Uterus (tissue), 2 donors: ENCODE measurements around the gene MARCO.

Experiments used
- POLR2A ChIP-seq, 2 donors: fragments of 450-650 bp; IDR thresholded peaks; one replicate each; pipeline ENCODE4 v1.6.1; 2016; ENCODE audit warnings: antibody characterized with exemption in 2 of 2, mild to moderate bottlenecking in 1 of 2, moderate library complexity in 1 of 2
- TF ChIP-seq, protein P1 (sequence below), 4 experiments: fragments of 200-600 bp in 2 of 4; fragments of 450-650 bp in 2 of 4; sonication (generic) in 2 of 4; IDR thresholded peaks; one replicate each; pipeline ENCODE4 v1.5.1; 2016 to 2019; ENCODE audit warnings: antibody characterized with exemption in 4 of 4, mild to moderate bottlenecking in 2 of 4, moderate library complexity in 1 of 4

DNA sequence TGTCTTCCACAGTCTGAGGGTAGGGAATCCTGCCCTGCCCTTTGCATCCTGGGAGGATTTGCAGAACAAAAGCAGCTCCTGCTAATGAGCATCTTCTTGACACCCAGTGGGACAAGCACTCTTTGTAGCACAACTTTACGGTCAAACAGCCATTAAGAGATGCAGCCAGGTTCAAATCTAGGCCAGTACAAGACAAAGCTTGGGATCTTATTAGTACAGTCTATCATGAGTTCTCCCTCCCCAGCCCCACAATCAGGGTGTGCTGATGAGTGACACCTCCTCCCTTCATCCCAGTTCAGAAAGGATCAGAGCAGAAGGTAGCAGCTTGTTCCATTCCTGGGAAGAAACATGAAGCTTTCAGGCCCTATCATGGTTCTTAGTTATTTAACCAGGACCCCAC, 41.9 kb downstream of the MARCO start:
- TF ChIP-seq POLR2A (IDR thresholded peaks at IDR 0.05) = no peak
- TF ChIP-seq, protein P1, sequence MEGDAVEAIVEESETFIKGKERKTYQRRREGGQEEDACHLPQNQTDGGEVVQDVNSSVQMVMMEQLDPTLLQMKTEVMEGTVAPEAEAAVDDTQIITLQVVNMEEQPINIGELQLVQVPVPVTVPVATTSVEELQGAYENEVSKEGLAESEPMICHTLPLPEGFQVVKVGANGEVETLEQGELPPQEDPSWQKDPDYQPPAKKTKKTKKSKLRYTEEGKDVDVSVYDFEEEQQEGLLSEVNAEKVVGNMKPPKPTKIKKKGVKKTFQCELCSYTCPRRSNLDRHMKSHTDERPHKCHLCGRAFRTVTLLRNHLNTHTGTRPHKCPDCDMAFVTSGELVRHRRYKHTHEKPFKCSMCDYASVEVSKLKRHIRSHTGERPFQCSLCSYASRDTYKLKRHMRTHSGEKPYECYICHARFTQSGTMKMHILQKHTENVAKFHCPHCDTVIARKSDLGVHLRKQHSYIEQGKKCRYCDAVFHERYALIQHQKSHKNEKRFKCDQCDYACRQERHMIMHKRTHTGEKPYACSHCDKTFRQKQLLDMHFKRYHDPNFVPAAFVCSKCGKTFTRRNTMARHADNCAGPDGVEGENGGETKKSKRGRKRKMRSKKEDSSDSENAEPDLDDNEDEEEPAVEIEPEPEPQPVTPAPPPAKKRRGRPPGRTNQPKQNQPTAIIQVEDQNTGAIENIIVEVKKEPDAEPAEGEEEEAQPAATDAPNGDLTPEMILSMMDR (IDR thresholded peaks at IDR 0.05) = no peak
